GM12875 (cell line): ENCODE data around the gene MARCO.
A peak's percentile ranks its signal among the peaks of the same experiment; 100 is the strongest.
"Not testable (repeated sequence)": the region's sequence is repeated elsewhere in the genome, so short reads cannot be mapped to it uniquely, and the experiment has no call there.

Experiments
- H3K4me3 ChIP-seq: one replicate; pipeline ENCODE4 v1.5.1; 2011; ENCODE audit warnings: low read depth, low read length, control low read depth
- TF ChIP-seq, protein P1 (sequence below): IDR thresholded peaks from 2 replicates; pipeline ENCODE4 v1.5.1; 2011; ENCODE audit warnings: low read depth, mild to moderate bottlenecking, control low read depth, inconsistent platforms, low read length, moderate library complexity, borderline replicate concordance; ENCODE audit not compliant: insufficient read depth

Gene MARCO

DNA sequence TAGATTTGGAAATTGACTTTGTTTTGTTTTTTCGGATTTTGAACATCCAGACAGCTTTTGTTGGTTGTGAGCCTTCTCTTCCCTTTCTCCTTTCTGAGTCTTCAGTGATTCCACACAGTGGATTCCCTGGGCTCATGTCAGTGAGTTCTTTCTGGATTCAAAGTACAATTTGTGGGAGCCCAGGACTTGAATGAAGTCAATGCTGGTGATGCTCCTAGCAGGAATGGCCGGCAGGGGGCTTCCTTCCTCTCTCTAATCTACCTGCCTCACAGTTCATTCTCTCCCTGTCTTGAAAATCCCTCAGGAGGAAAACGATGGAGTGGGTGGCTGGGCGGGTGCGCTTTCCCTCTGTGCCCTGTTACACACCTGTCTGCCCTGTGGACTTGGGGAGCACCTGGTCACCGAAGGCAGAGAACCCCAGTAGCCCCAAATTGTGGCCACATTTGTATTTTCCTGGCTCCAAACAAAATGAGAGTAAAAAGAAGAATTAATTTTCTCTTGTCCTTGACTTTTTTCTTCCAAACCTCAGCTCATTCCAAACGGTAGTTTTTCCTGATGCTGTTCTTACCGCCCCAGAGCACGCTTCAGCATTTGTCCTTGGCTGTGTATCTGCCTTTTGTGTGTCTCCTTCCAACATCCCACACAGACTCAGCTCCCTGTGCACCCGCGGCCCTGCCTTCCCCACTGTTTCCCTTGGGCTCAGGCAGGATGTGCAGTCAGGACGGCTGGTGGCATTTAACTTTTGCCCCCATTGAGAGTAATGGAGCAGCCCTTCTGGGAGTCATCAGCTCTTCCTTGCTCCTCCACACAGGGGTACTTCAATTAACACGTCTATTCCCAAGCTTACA lies 86.6 kb downstream of the MARCO start:
- H3K4me3 ChIP-seq, result no peak overlapping the region
- TF ChIP-seq, protein P1, sequence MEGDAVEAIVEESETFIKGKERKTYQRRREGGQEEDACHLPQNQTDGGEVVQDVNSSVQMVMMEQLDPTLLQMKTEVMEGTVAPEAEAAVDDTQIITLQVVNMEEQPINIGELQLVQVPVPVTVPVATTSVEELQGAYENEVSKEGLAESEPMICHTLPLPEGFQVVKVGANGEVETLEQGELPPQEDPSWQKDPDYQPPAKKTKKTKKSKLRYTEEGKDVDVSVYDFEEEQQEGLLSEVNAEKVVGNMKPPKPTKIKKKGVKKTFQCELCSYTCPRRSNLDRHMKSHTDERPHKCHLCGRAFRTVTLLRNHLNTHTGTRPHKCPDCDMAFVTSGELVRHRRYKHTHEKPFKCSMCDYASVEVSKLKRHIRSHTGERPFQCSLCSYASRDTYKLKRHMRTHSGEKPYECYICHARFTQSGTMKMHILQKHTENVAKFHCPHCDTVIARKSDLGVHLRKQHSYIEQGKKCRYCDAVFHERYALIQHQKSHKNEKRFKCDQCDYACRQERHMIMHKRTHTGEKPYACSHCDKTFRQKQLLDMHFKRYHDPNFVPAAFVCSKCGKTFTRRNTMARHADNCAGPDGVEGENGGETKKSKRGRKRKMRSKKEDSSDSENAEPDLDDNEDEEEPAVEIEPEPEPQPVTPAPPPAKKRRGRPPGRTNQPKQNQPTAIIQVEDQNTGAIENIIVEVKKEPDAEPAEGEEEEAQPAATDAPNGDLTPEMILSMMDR, result peak; percentile 73

DNA sequence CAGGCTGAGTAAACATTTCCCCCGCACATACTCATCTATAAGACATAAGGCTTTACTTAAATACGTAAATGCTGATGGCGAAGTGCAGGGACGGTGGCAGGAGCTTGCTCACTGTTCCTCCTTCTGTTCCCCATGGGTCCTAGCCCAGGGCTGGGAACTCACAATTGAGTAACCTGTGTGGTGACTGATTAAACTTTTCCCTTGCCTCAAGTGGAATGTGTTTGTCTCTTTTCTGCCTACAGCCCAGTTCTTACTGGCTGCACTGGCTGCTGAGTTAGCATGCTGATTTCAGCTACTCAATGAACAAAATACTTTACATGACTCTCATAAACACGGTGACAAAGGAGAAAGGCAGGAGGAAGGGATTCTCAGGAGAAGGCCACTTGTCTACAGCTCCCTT lies 87.3 kb downstream of the MARCO start:
- TF ChIP-seq, protein P1, result no peak
- H3K4me3 ChIP-seq, result no peak overlapping the region

DNA sequence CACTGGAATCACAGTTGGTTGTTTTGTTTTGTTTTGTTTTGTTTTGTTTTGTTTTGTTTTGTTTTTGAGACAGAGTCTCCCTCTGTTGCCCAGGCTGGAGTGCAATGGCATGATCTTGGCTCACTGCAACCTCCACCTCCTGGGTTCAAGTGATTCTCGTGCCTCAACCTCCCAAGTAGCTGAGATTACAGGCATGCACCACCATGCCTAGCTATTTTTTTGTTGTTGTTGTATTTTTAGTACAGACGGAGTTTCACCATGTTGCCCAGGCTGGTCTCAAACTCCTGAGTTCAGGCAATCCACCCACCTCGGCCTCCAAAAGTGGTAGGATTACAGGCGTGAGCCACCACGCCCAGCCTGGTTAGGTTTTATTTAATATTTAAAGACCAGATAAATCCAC lies 95.9 kb downstream of the MARCO start:
- not testable (repeated sequence) for H3K4me3 ChIP-seq

DNA sequence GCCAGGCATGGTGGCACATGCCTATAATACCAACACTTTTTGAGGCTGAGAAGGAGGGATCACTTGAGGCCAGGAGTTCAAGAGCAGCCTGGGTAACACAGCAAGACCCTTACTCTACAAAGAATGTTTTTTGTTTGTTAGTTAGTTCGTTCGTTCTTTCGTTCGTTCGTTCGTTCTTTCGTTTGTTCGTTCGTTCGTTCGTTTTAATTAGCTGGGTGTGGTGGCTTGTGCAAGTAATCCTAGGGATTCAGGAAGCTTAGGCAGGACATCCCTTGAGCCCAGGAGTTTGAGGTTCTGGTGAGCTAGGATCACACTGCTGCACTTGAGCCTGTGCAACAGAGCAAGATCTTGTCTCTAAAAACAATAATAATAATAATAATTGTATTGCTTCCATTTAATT lies 98.7 kb downstream of the MARCO start:
- H3K4me3 ChIP-seq, result no peak overlapping the region
- TF ChIP-seq, protein P1, result no peak
